Measurements from ENCODE around the gene ASPA.
A peak's percentile ranks its signal among the peaks of the same experiment; 100 is the strongest.

Gene ASPA

DNA sequence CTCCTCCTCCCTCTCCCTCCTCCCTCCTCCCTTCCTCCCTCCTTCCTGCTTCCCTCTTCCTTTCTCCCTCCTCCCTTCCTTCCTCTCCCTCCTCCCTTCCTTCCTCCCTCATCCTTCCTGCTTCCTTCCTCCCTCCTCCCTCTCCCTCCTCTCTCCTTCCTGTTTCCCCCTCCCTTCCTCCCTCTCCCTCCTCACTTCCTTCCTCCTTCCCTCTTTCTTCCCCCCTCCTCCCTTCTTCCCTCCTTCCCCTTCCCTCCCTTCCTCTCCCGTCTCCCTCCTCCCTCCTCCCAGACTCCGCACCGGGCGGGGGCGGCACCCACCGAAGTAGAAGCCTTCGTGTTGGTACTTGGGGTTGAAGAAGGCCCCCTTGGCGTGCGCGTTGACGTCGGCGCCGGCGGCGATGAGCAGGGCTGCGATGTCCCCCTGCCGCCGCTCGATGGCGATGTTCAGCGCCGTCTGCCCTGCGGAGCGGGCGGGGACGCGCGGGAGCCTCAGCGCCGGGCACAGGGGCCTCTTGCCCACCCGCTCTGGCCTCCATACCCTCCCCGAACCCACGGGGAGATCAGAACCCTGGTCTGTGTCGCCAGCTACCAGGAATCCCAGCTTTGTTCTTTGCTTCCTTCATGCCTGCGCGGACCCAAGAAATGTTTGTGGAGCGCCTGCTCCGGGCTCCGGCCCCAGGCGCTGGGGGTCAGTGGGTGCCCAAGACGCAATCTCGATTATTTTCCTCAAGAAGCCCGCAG, 59.6 kb downstream of the ASPA start:
- DNase-seq, result peak in 4 of 5 experiments; percentile 22 to 83 (median 33)

DNA sequence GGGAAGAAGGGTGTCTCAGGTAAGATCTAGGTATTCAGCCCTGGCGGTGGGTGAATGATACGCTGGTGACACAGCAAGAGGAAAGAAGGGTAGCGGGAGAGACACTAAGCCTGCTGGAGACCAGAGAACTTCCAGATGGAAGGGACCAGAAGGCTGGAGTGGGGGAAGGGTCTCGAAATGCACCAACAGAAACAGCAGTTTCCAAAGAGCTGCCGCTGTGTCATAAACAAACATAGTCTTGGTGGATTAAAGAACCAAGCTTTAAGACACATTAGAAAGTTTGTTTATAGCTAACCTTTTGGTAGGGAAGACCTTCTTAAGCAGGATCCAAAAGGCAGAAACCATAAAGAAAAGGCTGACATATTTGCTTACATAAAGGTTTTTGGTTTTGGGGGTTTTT, 60.9 kb downstream of the ASPA start:
- DNase-seq, result no peak

DNA sequence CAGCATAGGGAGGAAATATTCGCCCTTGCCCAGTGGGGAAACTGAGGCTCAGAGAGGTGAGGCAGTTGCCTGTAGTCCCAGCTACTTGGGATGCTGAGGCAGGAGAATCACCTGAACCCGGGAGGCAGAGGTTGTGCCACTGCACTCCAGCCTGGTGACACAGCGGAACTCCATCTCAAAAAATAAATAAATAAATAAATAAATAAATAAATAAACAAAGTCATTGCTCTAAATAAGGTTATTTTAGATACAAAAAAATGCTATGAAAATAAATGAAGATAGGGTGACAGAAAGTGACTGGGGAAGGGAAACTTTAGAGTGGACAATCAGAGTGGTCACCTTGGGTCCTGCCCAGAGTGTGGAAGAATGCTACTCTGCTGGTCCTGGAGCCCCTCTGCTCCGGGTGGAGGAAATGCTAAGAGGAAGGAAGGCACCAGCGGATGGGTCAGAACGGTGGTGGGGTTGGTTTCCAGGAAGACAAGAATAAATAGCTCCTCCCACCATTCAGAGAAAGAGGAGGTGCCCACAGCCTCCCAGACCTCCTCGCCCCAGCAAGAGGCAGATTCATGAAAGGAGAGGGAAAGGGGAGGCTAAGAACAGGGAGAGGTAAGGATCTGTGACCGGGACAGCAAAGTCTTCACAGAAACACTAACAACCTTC, 64.2 kb downstream of the ASPA start:
- DNase-seq, result no peak

DNA sequence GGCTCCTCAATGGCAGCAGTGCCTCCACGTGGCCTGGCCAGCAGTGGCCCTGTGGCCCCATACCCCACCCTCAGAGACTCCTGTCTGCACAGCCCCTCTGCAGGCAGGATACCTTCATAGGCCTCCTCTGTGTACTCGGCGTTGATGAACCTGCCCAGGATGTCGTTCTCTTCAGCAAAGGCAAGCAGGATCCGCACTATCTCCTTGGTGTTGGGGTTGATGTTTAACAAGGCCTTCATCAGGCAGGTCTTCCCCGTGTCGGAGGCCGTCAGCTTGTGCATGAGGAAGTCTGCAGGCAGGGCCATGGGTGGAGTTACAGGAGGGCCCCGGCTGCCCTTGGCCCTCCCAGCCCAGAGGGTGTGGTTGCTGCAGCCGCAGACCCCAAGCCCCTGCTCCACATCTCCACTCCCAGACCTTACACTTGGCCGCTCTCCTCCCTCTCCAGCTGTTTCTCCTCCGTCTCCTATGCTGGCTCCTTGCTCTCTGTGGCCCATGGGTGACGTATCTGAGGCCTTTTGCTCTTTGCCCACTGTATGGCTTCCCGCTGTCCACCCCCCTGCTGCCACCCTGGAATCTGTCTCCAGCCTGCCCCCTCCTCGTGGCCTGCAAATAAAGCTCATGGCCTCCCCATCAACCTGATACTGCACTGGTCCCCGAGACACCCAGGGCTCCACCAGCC, 66.8 kb downstream of the ASPA start:
- DNase-seq, result no peak

DNA sequence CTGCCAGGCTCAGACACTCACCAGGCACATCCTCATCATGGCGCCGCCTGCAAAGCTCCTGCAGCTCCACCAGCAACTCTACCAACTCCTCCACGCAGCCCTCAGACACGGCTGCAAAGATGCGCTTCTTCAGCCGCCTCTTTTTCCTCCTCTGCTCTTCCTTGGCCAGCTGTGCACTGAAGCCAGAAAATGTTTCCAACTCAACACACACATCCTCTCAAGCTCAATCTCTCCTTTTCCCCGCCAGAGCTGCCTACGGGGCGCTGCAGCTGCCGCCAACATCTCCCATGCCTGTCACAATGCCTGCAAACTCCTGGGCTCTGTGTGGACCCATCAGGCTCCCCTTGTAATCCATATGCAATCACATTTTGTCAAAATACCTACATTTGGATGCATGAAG, 67.7 kb downstream of the ASPA start:
- no peak for DNase-seq

DNA sequence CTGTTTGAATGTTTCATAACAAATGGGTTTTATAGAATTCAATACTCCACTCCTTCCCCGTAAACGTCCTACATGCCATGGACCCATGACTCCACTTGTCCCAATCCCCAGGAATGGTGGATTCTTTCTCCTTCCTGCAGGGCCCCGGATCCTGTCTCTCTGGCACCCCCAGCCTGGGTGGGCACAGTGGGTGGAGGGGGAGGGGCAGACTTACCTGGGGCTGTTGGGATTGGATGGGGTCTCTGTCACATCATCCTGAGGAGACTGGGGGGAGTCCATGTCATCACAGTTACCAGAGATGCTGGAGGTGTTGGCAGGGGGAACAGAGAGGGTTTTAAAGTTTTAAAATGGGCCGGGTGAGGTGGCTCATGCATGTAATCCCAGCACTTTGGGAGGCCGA, 68.6 kb downstream of the ASPA start:
- no peak for DNase-seq

DNA sequence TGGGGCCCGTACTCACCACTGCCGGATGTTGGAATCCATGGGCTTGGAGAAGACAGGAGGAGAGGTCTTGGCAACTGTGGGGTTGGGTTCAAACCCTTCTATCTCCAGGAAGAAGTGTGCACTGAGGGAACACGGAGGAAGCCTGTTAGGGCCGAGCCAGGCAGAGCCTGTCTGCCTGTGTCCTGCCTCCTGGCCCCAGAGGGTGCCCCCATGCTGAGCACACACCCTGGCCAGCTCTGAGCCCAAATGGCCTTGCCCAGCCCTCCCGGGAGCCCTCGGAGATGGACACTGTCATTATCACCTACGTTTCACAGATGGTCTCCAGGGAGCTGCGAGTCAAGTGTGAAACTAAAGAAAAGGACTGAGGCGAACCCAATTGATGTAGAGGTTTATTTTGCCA, 69.4 kb downstream of the ASPA start:
- no peak for DNase-seq

DNA sequence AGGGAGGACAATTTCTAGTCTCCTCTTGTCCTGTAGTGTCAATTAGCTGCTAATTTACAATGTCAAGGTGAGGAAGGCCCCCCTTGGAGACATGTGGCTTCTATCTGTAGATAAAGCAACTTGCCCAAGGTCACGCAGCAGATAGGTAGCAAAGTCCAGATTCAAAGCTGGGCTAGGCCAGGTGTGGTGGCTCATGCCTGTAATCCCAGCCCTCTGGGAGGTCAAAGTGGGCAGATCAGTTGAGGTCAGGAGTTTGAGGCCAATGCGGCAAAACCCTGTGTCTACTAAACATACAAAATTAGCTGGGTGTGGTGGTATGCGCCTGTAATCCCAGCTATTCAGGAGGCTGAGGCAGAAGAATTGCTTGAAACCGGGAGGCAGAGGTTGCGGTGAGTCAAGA, 70.7 kb downstream of the ASPA start:
- DNase-seq, result no peak

DNA sequence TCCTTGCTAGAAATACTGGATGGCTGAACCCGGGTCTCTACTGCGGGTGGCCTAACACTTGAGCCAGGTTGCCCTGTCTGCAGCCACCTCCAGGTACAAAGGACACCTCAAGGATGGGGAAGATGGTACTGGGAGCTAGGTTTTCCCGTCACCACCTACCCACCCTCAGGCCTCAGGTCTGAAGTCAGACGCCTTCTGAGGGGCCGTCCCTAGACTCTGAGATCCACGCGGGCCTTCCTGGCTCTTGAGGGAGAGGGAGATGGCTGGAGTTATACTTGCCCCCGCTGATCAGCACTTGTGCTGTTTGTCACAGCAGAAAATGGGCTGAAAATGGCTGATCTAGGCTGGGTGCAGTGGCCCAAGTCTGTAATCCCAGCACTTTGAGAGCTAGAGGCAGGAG, 71.2 kb downstream of the ASPA start:
- no peak for DNase-seq

DNA sequence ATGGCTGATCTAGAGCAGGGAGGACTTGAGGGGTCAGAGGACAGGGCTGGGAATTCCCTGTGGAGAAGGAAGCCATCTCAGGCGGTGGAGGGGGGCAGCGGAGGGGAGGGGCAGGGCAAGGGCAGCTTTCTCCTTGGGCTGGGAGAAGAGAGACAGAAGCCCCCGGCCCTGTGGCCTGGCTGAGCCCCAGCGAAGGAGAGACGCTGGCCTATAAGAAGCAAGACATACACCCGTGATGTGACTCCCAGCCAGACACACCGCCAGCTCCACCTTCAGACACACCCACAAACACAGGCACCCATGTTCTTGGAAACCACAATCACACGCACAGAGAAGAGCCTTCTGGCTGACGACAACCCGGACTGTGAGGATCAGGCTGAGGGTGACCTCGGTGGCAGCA, 71.8 kb downstream of the ASPA start:
- DNase-seq, result no peak

DNA sequence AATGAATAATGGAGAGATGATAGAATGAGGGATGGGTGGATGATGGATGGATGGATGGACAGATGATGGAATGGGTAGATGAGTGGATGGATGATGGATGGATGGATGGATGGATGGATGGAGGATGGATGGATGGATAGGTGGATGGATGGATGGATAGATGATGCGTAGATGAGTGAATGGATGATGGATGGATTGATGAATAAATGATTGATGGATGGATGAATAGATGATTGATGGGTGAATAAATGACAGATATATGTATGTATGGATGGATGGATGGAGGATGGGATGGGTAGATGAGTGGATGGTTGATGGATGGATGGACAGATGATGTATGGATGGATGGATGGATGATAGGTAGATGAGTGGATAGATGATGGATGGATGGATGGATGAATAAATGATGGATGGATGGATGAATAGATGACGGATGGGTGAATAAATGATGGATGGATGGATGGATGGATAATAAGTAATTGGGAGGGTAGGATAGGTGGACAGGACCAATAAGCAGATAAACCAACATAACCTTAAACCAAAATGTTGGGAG, 73.9 kb downstream of the ASPA start:
- no peak for DNase-seq

DNA sequence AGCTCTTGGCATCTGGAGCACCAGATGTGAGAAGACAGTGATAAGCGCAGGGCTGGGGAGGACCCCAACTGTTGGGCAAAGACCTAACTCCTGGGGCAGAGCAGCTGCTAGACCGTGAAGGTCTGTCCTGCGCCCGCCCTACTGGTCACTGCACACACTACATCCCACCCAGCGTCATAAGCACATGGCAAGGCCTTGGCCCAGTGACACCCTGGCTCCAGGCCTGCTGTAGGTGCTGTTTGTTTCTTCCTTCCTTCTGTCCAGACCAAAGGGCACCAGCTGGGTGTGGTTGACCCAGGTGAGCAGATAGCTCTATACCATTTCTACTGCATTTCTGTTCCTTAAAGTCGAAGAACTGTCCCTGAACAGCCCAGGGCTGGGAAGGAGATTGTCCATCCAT, 75.4 kb downstream of the ASPA start:
- DNase-seq, result no peak

DNA sequence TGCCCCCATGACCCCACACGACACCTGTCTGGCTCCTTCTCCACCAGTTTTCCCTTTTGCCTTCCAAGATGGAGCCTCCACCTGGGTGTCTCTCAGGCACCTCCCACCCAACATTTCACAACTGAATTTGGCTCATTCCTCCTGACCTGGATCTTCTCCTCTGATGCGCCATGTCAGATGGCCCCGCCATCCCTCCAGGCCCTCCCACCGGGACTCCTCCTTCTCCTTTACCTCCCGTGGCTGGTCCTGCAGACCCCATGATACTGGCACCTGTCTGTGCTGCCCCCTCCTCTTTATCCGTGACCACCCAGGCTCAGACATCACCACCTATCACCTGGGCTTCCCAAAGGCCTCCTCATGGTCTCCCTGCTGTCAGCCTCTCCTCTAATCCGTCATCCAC, 77.1 kb downstream of the ASPA start:
- DNase-seq, result no peak
